Parathyroid adenoma (tissue), 2 donors: ENCODE data around the gene COL5A2.

Source experiments
- H2AFZ ChIP-seq: fragments of 300-600 bp; sonication (generic); one replicate; pipeline ENCODE4 v1.7.0; 2017; ENCODE audit warnings: antibody characterized with exemption, mild to moderate bottlenecking
- H3K27ac ChIP-seq: fragments of 300-600 bp; sonication (generic); one replicate; pipeline ENCODE4 v1.7.0; 2017
- H3K27me3 ChIP-seq: fragments of 300-600 bp; sonication (generic); one replicate; pipeline ENCODE4 v1.7.0; 2017; ENCODE audit warnings: low read length; ENCODE audit not compliant: control insufficient read depth, insufficient read depth
- H3K36me3 ChIP-seq: fragments of 300-600 bp; sonication (generic); one replicate; pipeline ENCODE4 v1.7.0; 2017; ENCODE audit warnings: low read length; ENCODE audit not compliant: control insufficient read depth, insufficient read depth
- H3K4me1 ChIP-seq: fragments of 300-600 bp; sonication (generic); one replicate; pipeline ENCODE4 v1.7.0; 2017; ENCODE audit warnings: control low read depth
- H3K4me2 ChIP-seq: fragments of 300-600 bp; sonication (generic); one replicate; pipeline ENCODE4 v1.7.0; 2017; ENCODE audit warnings: low read length
- H3K4me3 ChIP-seq: fragments of 300-600 bp; sonication (generic); one replicate; pipeline ENCODE4 v1.7.0; 2017; ENCODE audit warnings: low read depth, low read length
- H3K79me2 ChIP-seq: fragments of 300-600 bp; sonication (generic); one replicate; pipeline ENCODE4 v1.7.0; 2017; ENCODE audit warnings: control low read depth
- H3K9ac ChIP-seq: fragments of 300-600 bp; sonication (generic); one replicate; pipeline ENCODE4 v1.7.0; 2017; ENCODE audit warnings: mild to moderate bottlenecking
- H3K9me3 ChIP-seq: fragments of 300-600 bp; sonication (generic); one replicate; pipeline ENCODE4 v1.7.0; 2017; ENCODE audit warnings: low read length; ENCODE audit not compliant: control insufficient read depth
- CTCF ChIP-seq: fragments of 300-600 bp; sonication (generic); IDR thresholded peaks from one replicate; pipeline ENCODE4 v1.7.0; 2017; ENCODE audit warnings: antibody characterized with exemption, mild to moderate bottlenecking
- donor health status: primary hyperparathyroidism.

The COL5A2 gene

DNA sequence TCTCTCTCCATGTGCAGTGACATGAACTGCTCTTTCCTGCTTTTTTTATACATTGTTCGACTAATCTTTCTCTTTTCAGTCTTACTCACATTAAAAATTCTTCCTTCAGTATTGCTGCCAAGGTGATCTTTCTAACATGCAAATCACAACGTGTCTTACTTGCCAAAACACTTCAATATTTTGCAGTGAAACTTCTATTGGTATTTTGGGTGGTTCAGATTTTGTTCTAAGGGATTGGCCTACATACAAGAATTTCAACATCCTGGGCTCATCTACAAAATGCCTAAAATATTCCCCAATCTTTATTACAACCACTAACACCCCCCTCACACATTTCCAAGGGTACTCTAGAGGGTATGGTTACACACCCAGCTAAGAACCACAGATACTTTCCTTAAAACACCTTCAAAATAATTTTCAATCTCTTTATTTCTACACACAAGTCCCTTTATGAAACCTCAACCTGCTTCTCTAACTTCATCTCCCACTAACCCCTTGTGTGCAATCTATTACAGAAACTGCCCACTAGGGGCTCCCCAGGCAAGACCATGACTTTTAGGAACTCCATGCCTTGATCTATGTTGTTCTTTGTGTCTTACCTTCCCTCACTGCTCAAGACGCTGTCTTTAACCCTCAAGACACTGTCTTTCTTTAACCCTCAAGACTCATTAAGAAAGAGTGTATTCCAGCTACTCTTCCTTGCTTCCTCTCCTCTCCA lies 154.5 kb downstream of the COL5A2 start:
- H3K4me3 ChIP-seq, result no peak overlapping the region
- no peaks in the 10 kb centered on the region for H3K9me3 ChIP-seq
- no peaks in the 10 kb centered on the region for H3K79me2 ChIP-seq
- no peaks in the 10 kb centered on the region for H3K27me3 ChIP-seq
- H3K4me1 ChIP-seq, result no peaks in the 10 kb centered on the region
- no peak overlapping the region for H3K4me2 ChIP-seq
- H3K9ac ChIP-seq, result no peak overlapping the region
- H3K36me3 ChIP-seq, result no peaks in the 10 kb centered on the region
- H2AFZ ChIP-seq, result no peak overlapping the region
- no peak for TF ChIP-seq CTCF
- no peak overlapping the region for H3K27ac ChIP-seq

- Histone ChIP-seq H3K4me3 (no peak overlapping the region), H3K9me3 (no peaks in the 10 kb centered on the region), H3K9ac (no peak overlapping the region), H3K27me3 (no peaks in the 10 kb centered on the region), H3K4me1 (no peaks in the 10 kb centered on the region), H3K79me2 (no peaks in the 10 kb centered on the region), H2AFZ (no peak overlapping the region), H3K4me2 (no peak overlapping the region), H3K36me3 (no peaks in the 10 kb centered on the region), H3K27ac (no peak overlapping the region)
- no peak for TF ChIP-seq CTCF
These were observed 157.1 kb downstream of the COL5A2 start for GRCh38 chr2:189022492-189022891.

GRCh38 chr2:189022053-189022481 lies 157.5 kb downstream of the COL5A2 start:
- no peaks in the 10 kb centered on the region for H3K4me1 ChIP-seq
- H3K4me2 ChIP-seq, result no peak overlapping the region
- H3K27ac ChIP-seq, result no peak overlapping the region
- no peak overlapping the region for H3K9ac ChIP-seq
- no peak overlapping the region for H2AFZ ChIP-seq
- no peak for TF ChIP-seq CTCF
- no peaks in the 10 kb centered on the region for H3K79me2 ChIP-seq
- no peaks in the 10 kb centered on the region for H3K36me3 ChIP-seq
- no peaks in the 10 kb centered on the region for H3K27me3 ChIP-seq
- no peaks in the 10 kb centered on the region for H3K9me3 ChIP-seq
- H3K4me3 ChIP-seq, result no peak overlapping the region

GRCh38 chr2:189020179-189020578 lies 159.4 kb downstream of the COL5A2 start:
- Histone ChIP-seq H3K9ac (no peak overlapping the region), H3K9me3 (no peaks in the 10 kb centered on the region), H3K36me3 (no peaks in the 10 kb centered on the region), H3K79me2 (no peaks in the 10 kb centered on the region), H3K27me3 (no peaks in the 10 kb centered on the region), H3K4me1 (no peaks in the 10 kb centered on the region), H3K27ac (no peak overlapping the region), H3K4me2 (no peak overlapping the region), H3K4me3 (no peak overlapping the region), H2AFZ (no peak overlapping the region)
- no peak for TF ChIP-seq CTCF

DNA sequence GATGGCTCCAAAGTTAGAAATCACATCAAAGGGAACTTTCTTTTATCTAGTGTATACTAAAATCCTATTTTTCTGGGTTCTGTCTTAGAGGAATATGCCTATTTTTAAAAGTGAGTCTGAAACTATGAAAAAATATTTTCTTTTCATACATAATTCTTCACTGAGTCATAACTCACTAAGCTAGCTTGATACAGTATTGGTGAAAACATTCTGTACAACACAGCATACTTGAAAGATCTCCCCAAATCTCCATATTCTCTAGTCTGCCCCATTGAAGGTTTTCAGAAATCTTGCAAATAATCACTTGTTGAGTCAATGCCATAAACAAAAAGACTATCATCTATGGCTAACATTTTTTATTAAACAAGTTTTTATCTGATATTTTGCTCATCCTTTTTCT lies 160.9 kb downstream of the COL5A2 start:
- TF ChIP-seq CTCF, result no peak
- H3K79me2 ChIP-seq, result no peaks in the 10 kb centered on the region
- H3K9ac ChIP-seq, result no peak overlapping the region
- no peak overlapping the region for H3K4me2 ChIP-seq
- H3K9me3 ChIP-seq, result no peaks in the 10 kb centered on the region
- H3K27me3 ChIP-seq, result no peaks in the 10 kb centered on the region
- H3K4me3 ChIP-seq, result no peak overlapping the region
- no peaks in the 10 kb centered on the region for H3K36me3 ChIP-seq
- H3K27ac ChIP-seq, result no peak overlapping the region
- no peaks in the 10 kb centered on the region for H3K4me1 ChIP-seq
- H2AFZ ChIP-seq, result no peak overlapping the region
